SU-DHL-6 (cell line): ENCODE results near the gene MCAM.

Source experiments
- H2AFZ ChIP-seq: fragments of 200-600 bp; sonication (generic); 2 replicates; pipeline ENCODE4 v1.6.1; 2014; ENCODE audit warnings: low read depth, mild to moderate bottlenecking, moderate library complexity, mixed read lengths, antibody characterized with exemption, low read length; ENCODE audit not compliant: severe bottlenecking
- H3F3A ChIP-seq: fragments of 200-600 bp; shearing (Covaris generic); 2 replicates; pipeline ENCODE4 v1.6.0; 2016; ENCODE audit warnings: antibody characterized with exemption, mild to moderate bottlenecking; ENCODE audit not compliant: insufficient read depth
- H3K27ac ChIP-seq: fragments of 200-600 bp; sonication (generic); 2 replicates; pipeline ENCODE4 v1.5.1; 2016; ENCODE audit warnings: low read depth, mild to moderate bottlenecking, low read length, moderate library complexity, mixed read lengths
- H3K27me3 ChIP-seq: fragments of 200-600 bp; sonication (generic), shearing (Covaris generic); 2 replicates; pipeline ENCODE4 v1.6.0; 2014; ENCODE audit warnings: mild to moderate bottlenecking, low read length
- H3K36me3 ChIP-seq: fragments of 200-600 bp; sonication (generic); 2 replicates; pipeline ENCODE4 v1.6.1; 2014; ENCODE audit warnings: mild to moderate bottlenecking, low read length, mixed read lengths
- H3K4me2 ChIP-seq: fragments of 300-600, 200-600 bp; shearing (Covaris generic), sonication (generic); 2 replicates; pipeline ENCODE4 v1.6.0; 2014; ENCODE audit warnings: low read length, low read depth, mild to moderate bottlenecking; ENCODE audit not compliant: poor library complexity, severe bottlenecking
- H3K4me3 ChIP-seq: fragments of 200-600 bp; sonication (generic); 2 replicates; pipeline ENCODE4 v1.5.1; 2014; ENCODE audit warnings: antibody characterized with exemption, low read length, mild to moderate bottlenecking, mixed read lengths; ENCODE audit not compliant: insufficient read depth, poor library complexity, severe bottlenecking
- H3K79me2 ChIP-seq: fragments of 200-600 bp; sonication (generic); 2 replicates; pipeline ENCODE4 v1.6.1; 2014; ENCODE audit warnings: mild to moderate bottlenecking, low read length, moderate library complexity; ENCODE audit not compliant: insufficient read depth
- H3K9ac ChIP-seq: fragments of 200-600 bp; sonication (generic); 2 replicates; pipeline ENCODE4 v1.7.0; 2014; ENCODE audit warnings: mild to moderate bottlenecking, low read length
- H3K9me2 ChIP-seq: fragments of 200-600 bp; sonication (generic); replicated peaks from 2 replicates; pipeline ENCODE4 v1.6.1; 2014; ENCODE audit warnings: low read length; ENCODE audit not compliant: insufficient read depth
- H3K9me3 ChIP-seq: fragments of 200-600 bp; sonication (generic); 2 replicates; pipeline ENCODE4 v1.6.1; 2014; ENCODE audit warnings: low read length, mixed read lengths; ENCODE audit not compliant: insufficient read depth
- H4K20me1 ChIP-seq: fragments of 200-600 bp; sonication (generic); 2 replicates; pipeline ENCODE4 v1.6.1; 2014; ENCODE audit warnings: low read depth, mild to moderate bottlenecking, antibody characterized with exemption, low read length, moderate library complexity, mixed read lengths
- EZH2phosphoT487 ChIP-seq: fragments of 200-600 bp; sonication (generic), shearing (Covaris generic); conservative IDR thresholded peaks from 2 replicates; pipeline ENCODE4 v1.6.1; 2018; ENCODE audit warnings: mild to moderate bottlenecking, antibody characterized with exemption, low read length, moderate library complexity, mixed read lengths
- TF ChIP-seq, protein P1 (sequence below): fragments of 200-600 bp; sonication (generic); IDR thresholded peaks from one replicate; pipeline ENCODE4 v1.5.1; 2017; ENCODE audit warnings: antibody characterized with exemption, mild to moderate bottlenecking, low read length, moderate library complexity; ENCODE audit not compliant: insufficient read depth, poor library complexity, severe bottlenecking

MCAM gene

DNA sequence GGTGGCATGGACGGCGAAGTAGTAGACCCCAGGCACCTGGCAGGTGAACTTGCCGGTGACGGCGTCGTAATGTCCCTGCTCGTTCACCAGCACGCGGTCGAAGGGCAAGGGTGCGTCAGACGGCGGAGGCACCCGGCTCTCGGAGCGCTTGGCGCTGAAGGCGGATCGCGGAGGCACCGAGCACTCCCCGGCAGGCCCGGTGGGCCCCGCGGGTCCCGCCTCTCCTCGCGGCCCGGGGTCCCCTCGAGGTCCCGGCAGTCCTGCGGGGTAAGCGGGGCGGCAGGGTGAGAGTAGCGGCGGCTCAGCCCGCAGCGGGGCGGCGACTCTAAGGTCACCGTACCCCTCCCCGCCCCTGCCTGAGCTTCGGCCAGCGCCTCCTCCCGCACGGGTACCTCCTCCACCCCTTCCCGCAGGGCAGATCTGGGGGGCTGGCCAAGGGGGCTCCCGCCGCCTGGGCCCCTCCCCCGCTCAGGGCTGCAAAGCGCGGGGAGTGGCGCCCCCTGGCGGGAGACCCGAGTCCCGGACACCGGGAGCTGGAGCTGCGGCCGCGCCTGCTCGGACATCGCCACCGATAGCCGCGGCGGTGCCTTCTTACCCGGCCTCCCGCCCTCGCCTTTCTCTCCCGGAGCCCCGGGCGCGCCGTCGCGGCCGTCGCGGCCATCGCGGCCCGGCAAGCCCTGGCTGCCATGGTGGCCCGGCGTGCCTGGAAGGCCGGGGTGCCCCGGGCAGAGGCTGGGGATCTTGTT is 22.8 kb upstream of the MCAM start:
- Histone ChIP-seq H3K27ac (no peak overlapping the region), H3K9me3 (no peaks in the 10 kb centered on the region), H3F3A (no peaks in the 10 kb centered on the region), H3K4me2 (no peak overlapping the region), H3K79me2 (peaks cover 3% of the 10 kb centered on the region; the same call in 1 of the 2 replicates), H3K27me3 (no peaks in the 10 kb centered on the region), H3K36me3 (no peaks in the 10 kb centered on the region), H4K20me1 (no peaks in the 10 kb centered on the region), H3K9me2 (no peaks in the 10 kb centered on the region), H3K9ac (no peak overlapping the region), H3K4me3 (no peak overlapping the region), H2AFZ (no peak overlapping the region)
- no peak for TF ChIP-seq EZH2phosphoT487
- TF ChIP-seq, protein P1, sequence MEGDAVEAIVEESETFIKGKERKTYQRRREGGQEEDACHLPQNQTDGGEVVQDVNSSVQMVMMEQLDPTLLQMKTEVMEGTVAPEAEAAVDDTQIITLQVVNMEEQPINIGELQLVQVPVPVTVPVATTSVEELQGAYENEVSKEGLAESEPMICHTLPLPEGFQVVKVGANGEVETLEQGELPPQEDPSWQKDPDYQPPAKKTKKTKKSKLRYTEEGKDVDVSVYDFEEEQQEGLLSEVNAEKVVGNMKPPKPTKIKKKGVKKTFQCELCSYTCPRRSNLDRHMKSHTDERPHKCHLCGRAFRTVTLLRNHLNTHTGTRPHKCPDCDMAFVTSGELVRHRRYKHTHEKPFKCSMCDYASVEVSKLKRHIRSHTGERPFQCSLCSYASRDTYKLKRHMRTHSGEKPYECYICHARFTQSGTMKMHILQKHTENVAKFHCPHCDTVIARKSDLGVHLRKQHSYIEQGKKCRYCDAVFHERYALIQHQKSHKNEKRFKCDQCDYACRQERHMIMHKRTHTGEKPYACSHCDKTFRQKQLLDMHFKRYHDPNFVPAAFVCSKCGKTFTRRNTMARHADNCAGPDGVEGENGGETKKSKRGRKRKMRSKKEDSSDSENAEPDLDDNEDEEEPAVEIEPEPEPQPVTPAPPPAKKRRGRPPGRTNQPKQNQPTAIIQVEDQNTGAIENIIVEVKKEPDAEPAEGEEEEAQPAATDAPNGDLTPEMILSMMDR: no peak

DNA sequence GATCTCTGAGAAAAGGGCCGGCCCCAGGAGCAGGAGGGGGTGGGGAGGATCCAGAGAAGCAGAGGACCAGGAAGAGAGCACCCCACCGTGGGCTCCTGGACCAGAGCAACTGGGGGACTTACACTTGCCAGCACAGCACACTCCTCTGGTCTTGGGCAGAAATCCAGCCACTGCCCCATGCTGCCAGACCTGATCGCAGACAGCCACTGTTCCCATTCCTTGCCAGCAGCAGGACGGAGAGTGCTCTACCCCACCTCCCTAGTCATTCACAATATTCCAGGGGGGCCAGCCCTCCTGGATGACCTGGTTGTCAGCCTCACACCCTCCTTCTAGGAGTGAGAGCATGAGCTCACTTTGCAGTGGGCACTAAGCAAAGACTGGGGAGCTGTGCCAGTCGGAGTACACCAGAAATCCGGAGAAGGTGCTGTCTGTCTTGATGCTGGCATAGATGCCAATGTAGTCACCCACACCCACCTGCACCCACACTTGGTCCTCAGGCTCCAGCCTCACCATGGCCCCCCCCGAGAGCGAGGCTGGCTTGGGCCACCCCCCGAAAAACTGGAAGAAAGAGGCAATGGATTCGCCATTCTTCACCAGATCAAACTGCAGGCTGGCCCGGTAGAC is 22.1 kb upstream of the MCAM start:
- no peaks in the 10 kb centered on the region for H3K9me2 ChIP-seq
- no peak overlapping the region for H3K4me3 ChIP-seq
- no peaks in the 10 kb centered on the region for H3K36me3 ChIP-seq
- TF ChIP-seq EZH2phosphoT487: no peak
- TF ChIP-seq, protein P1: no peak
- no peaks in the 10 kb centered on the region for H4K20me1 ChIP-seq
- H3K27me3 ChIP-seq: no peaks in the 10 kb centered on the region
- H2AFZ ChIP-seq: no peak overlapping the region
- H3F3A ChIP-seq: no peaks in the 10 kb centered on the region
- H3K9me3 ChIP-seq: no peaks in the 10 kb centered on the region
- H3K27ac ChIP-seq: no peak overlapping the region
- no peak overlapping the region for H3K4me2 ChIP-seq
- no peak overlapping the region for H3K9ac ChIP-seq
- peaks cover 6% of the 10 kb centered on the region; the same call in 1 of the 2 replicates for H3K79me2 ChIP-seq

DNA sequence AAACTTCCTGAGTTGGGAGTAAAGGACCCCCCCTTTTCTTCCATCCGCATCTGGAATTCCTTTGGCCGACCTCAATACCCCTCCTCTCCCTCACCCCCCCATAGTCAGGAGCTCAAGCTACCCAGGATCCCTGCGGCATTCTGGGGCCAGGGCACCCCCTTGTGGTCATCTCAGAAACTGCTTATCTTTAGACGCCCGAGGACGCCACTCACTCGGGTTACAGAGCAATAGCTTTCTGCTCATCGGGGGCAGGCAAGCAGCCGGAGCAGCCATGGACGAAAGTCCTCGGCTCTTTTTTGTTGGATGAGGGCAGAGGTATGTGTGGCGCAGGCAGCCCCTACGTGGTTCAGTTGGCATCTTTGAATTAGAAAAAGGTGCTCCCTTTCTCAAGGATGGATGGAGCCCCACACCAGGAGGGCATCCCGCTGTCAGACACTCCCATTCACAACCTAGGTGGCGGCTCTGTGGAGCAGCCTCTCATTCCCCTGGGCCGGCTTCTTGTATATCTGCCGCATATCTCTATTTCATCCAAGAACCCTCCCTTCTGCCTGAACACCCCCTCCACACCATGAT is 21.5 kb upstream of the MCAM start:
- Histone ChIP-seq H3K36me3 (no peaks in the 10 kb centered on the region), H3K9me3 (no peaks in the 10 kb centered on the region), H4K20me1 (no peaks in the 10 kb centered on the region), H3K79me2 (peaks cover 6% of the 10 kb centered on the region; the same call in 1 of the 2 replicates), H3F3A (no peaks in the 10 kb centered on the region), H2AFZ (no peak overlapping the region), H3K27ac (no peak overlapping the region), H3K4me2 (no peak overlapping the region), H3K4me3 (no peak overlapping the region), H3K27me3 (no peaks in the 10 kb centered on the region), H3K9me2 (no peaks in the 10 kb centered on the region), H3K9ac (no peak overlapping the region)
- TF ChIP-seq EZH2phosphoT487: no peak
- TF ChIP-seq, protein P1: peak; percentile 81
